A549 (cell line): Measurements from ENCODE around the gene ITIH5. TPM values are rescaled to one million over a fixed set of nuclear protein-coding genes. Genes with fewer than 3 reads are reported as not detected.

Experiments
- ATAC-seq, 2 experiments: fragments of 200-7000 bp in 1 of 2; fragments of >200 bp in 1 of 2; cut with Nextera tagmentation in 1 of 2; cut with Tn5 transposase in 1 of 2; 3 replicates each; pipeline versions ENCODE4 v1.8.0 to v1.9.1; 2018 to 2020; ENCODE audit warnings: mild to moderate bottlenecking in 1 of 2, moderate library complexity in 1 of 2
- CTCF ChIA-PET: fragments of 300-600 bp; sonication (Branson Sonifier 250); formaldehyde crosslinking; extraction: SDS; loops from one replicate; lab custom pipeline; 2021; ENCODE audit warnings: antibody characterized with exemption, inconsistent platforms; lab: Yijun Ruan, JAX
- POLR2A ChIA-PET: fragments of 350-600 bp; formaldehyde crosslinking; extraction: SDS; loops from one replicate; lab custom pipeline; 2021; ENCODE audit warnings: antibody characterized with exemption, inconsistent platforms; lab: Yijun Ruan, JAX
- DNase-seq, 2 experiments: peaks; one replicate each; pipeline versions ENCODE4 v3.0.0 to v3.0.0-alpha.2; 2011 to 2016; ENCODE audit warnings: low read depth in 1 of 2, low spot score in 1 of 2
- FAIRE-seq: peaks from 2 replicates; lab custom pipeline; 2011; peaks lifted over from hg19 to GRCh38; lab: Jason Lieb, UNC
- H3K27ac ChIP-seq, 2 experiments: fragments of >200 bp; sonication (Bioruptor Twin); formaldehyde crosslinking; 3 replicates each; pipeline ENCODE4 v1.5.1; 2016 to 2017
- H3K4me1 ChIP-seq: fragments of >200 bp; sonication (Bioruptor Twin); formaldehyde crosslinking; 3 replicates; pipeline ENCODE4 v1.6.1; 2016
- H3K4me2 ChIP-seq: fragments of >200 bp; sonication (Bioruptor Twin); formaldehyde crosslinking; 3 replicates; pipeline ENCODE4 v1.6.1; 2016
- H3K4me3 ChIP-seq: fragments of >200 bp; sonication (Bioruptor Twin); formaldehyde crosslinking; 3 replicates; pipeline ENCODE4 v1.5.1; 2016
- H3K9me3 ChIP-seq: fragments of >200 bp; sonication (Bioruptor Twin); formaldehyde crosslinking; 3 replicates; pipeline ENCODE4 v1.6.1; 2016
- BCL3 ChIP-seq: fragments of >200 bp; sonication (Bioruptor Twin); formaldehyde crosslinking; IDR thresholded peaks from 3 replicates; pipeline ENCODE4 v1.6.1; 2016
- BHLHE40 ChIP-seq: IDR thresholded peaks from 2 replicates; pipeline ENCODE4 v1.6.1; 2012; ENCODE audit warnings: low read depth, low read length, inconsistent platforms
- EHF ChIP-seq: fragments of 250-450 bp; sonication (Bioruptor Pico); IDR thresholded peaks from 2 replicates; pipeline ENCODE4 v1.5.0; 2020; ENCODE audit warnings: mild to moderate bottlenecking
- ESRRA ChIP-seq: fragments of 150-350 bp; IDR thresholded peaks from 2 replicates; pipeline ENCODE4 v1.6.1; 2014; ENCODE audit warnings: mild to moderate bottlenecking, low read length, borderline replicate concordance
- GATA3 ChIP-seq: IDR thresholded peaks from 2 replicates; pipeline ENCODE4 v1.6.1; 2012; ENCODE audit warnings: borderline replicate concordance
- HEYL ChIP-seq: fragments of 250-450 bp; sonication (Bioruptor Pico); IDR thresholded peaks from 2 replicates; pipeline ENCODE4 v1.8.0; 2021; ENCODE audit warnings: mild to moderate bottlenecking, moderate library complexity
- HMGXB4 ChIP-seq: fragments of 250-450 bp; sonication (Bioruptor Pico); IDR thresholded peaks from 2 replicates; pipeline ENCODE4 v1.5.0; 2021; ENCODE audit warnings: mild to moderate bottlenecking, moderate library complexity, borderline replicate concordance
- HOXA7 ChIP-seq: fragments of 250-450 bp; sonication (Bioruptor Pico); IDR thresholded peaks from 2 replicates; pipeline ENCODE4 v1.5.0; 2020; ENCODE audit warnings: mild to moderate bottlenecking, moderate library complexity
- HOXB13 ChIP-seq: fragments of 250-450 bp; sonication (Bioruptor Pico); IDR thresholded peaks from 2 replicates; pipeline ENCODE4 v1.5.0; 2020; ENCODE audit warnings: low read depth, mild to moderate bottlenecking, moderate library complexity
- JUN ChIP-seq, 2 experiments: fragments of >200 bp; sonication (Bioruptor Twin); formaldehyde crosslinking; IDR thresholded peaks; 2 replicates in 1 of 2; 3 replicates in 1 of 2; pipeline ENCODE4 v1.6.1; 2016 to 2017
- JUNB ChIP-seq: fragments of >200 bp; sonication (Bioruptor Twin); formaldehyde crosslinking; IDR thresholded peaks from 2 replicates; pipeline ENCODE4 v1.6.1; 2016
- KDM1A ChIP-seq: fragments of 200-600 bp; sonication (generic); IDR thresholded peaks from 2 replicates; pipeline ENCODE4 v1.6.1; 2016; ENCODE audit warnings: low read depth, mild to moderate bottlenecking
- NFE2L2 ChIP-seq: fragments of 150-350 bp; conservative IDR thresholded peaks from 2 replicates; pipeline ENCODE4 v1.6.1; 2014; ENCODE audit warnings: low read length
- PBX3 ChIP-seq: IDR thresholded peaks from 2 replicates; pipeline ENCODE4 v1.6.1; 2012
- PHF8 ChIP-seq: fragments of 200-600 bp; sonication (generic); IDR thresholded peaks from 2 replicates; pipeline ENCODE4 v1.6.1; 2016; ENCODE audit warnings: low read depth, mild to moderate bottlenecking, antibody characterized with exemption, moderate library complexity, borderline replicate concordance
- RARB ChIP-seq: fragments of 250-450 bp; sonication (Bioruptor Pico); IDR thresholded peaks from 2 replicates; pipeline ENCODE4 v1.8.0; 2021; ENCODE audit warnings: mild to moderate bottlenecking, moderate library complexity
- USF2 ChIP-seq: fragments of 450-650 bp; IDR thresholded peaks from 2 replicates; pipeline ENCODE4 v1.6.1; 2014; ENCODE audit warnings: antibody characterized with exemption
- ZNF302 ChIP-seq: fragments of 250-450 bp; sonication (Bioruptor Pico); IDR thresholded peaks from 2 replicates; pipeline ENCODE4 v1.9.0; 2021; ENCODE audit warnings: inconsistent platforms, mild to moderate bottlenecking, moderate library complexity
- WGBS: methylation state at CpG from one replicate; pipeline ENCODE4 v1.1.6; 2017; ENCODE audit errors: missing lambda C conversion rate; 5-methylcytosine and 5-hydroxymethylcytosine counted together
- polyA plus RNA-seq, 4 experiments: library from polyadenylated mRNA; depleted of rRNA in 3 of 4; stranded (reverse); fragments of >200 nt; fragmentation: RNase III in 1 of 4; extraction: RNeasy Plus Mini Kit Qiagen cat#74134 plus additional on column Dnase treatment in 1 of 4; gene quantifications; 2 replicates in 3 of 4; 3 replicates in 1 of 4; pipeline ENCODE4 v1.2.3, GENCODE V29; 2011 to 2017

Gene ITIH5
- polyA plus RNA-seq, 2 of the 4 experiments (the other 2 are of a cell fraction) = 0.03 to 0.05 TPM

GRCh38 chr10:7551950-7552716 is 114.6 kb downstream of the ITIH5 start:
- CTCF ChIA-PET = interaction anchor here (0.5 to 1.5 kb wide), 4 partner anchors 14 to 653 kb away, joined by 3 to 4 read pairs (median 3); no protein-coding TSS in a partner anchor
- POLR2A ChIA-PET = no interaction called here
- 55% methylated on average over 16 of the region's 18 CpGs for WGBS
- H3K27ac ChIP-seq = no peak overlapping the region
- H3K4me1 ChIP-seq = no peaks in the 10 kb centered on the region
- DNase-seq (no peak), FAIRE-seq (no peak), ATAC-seq (no peak)
- no peak overlapping the region for H3K4me2 ChIP-seq
- TF ChIP-seq BCL3 (no peak), HOXA7 (no peak), HEYL (CRISPR knock-in tag) (no peak), USF2 (no peak)
- no peak overlapping the region for H3K4me3 ChIP-seq
- no peaks in the 10 kb centered on the region for H3K9me3 ChIP-seq

GRCh38 chr10:7551289-7551688 is 115.5 kb downstream of the ITIH5 start:
- no peak overlapping the region for H3K4me3 ChIP-seq
- 27% methylated on average over 6 of the region's 6 CpGs for WGBS
- DNase-seq (no peak), ATAC-seq (no peak), FAIRE-seq (no peak)
- ChIA-PET CTCF (interaction anchor here (1.0 to 1.5 kb wide), 2 partner anchors 26 to 177 kb away, joined by 3 to 4 read pairs; no protein-coding TSS in a partner anchor), POLR2A (no interaction called here)
- TF ChIP-seq KDM1A (no peak), RARB (CRISPR knock-in tag) (no peak), JUN (IDR thresholded peaks at IDR 0.05) (no peak), ESRRA (no peak), ZNF302 (CRISPR knock-in tag) (no peak), HMGXB4 (CRISPR knock-in tag) (no peak), PBX3 (no peak), GATA3 (no peak), PHF8 (no peak), JUNB (no peak), BHLHE40 (no peak), USF2 (no peak), NFE2L2 (no peak), EHF (no peak), HOXB13 (CRISPR knock-in tag) (no peak)
- H3K9me3 ChIP-seq = no peaks in the 10 kb centered on the region
- no peaks in the 10 kb centered on the region for H3K4me1 ChIP-seq
- no peak overlapping the region for H3K27ac ChIP-seq
- H3K4me2 ChIP-seq = no peak overlapping the region
